Stimulated activated CD4-positive, alpha-beta T cell treated with anti-CD3 and anti-CD28 coated beads, Interleukin-4, amount 100 ng/mL, for 4 hours (primary cell): ENCODE measurements around the gene CPNE2.
A peak's percentile ranks its signal among the peaks of the same experiment; 100 is the strongest.
"Not testable (repeated sequence)": the region's sequence is repeated elsewhere in the genome, so short reads cannot be mapped to it uniquely, and the experiment has no call there.

ENCODE experiments used
- DNase-seq, 2 experiments: peaks; one replicate each; pipeline ENCODE4 v3.0.0-alpha.2; 2020

The CPNE2 gene

DNA sequence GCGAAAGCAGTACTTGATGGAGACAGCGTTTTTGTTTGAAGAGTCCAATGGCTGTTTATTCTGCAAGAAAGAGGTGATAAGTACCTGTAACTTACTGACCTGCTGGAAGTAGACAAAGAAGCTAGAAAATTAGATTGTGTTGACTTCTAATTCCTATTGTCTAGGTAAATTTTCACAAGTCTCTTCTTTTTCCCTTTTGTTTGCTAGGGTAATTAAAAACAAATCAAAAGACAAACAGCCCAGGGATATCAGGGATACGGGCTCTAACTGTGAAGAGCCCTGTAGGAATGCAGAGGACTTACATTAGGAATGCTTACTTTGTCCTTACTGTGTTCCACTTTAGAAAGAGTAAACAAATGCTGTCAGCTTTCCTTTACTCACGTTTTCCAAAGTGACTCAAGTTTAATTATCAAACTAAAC is 86.4 kb downstream of the CPNE2 start:
- DNase-seq = no peak

DNA sequence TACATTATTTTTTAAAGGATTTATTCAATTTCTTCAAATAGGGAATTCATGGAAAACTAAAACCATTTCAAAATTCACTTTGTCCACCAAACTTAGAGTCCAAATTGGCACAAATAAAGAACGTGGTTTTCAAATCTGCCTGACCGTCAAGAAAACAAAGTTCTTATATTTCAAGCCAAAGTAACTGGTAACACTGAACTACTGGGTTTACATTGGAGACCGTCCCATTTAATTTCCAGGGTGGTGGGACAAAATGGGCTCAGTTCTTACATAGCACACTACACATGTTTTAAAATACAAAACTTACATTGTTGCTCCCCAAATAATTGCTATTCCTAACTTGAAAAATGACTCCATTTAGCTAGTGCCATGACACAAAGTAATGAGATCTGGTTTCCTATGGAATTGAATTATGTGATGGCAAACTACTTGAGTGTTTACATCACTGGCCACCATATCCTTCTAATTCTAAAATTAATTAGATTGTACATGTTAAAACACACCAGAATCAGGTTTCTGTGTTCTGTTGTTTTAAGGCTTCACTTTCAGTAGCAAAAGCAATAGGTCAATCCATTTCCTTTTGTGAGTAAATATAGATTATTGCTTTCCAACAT is 86.9 kb downstream of the CPNE2 start:
- DNase-seq = no peak

DNA sequence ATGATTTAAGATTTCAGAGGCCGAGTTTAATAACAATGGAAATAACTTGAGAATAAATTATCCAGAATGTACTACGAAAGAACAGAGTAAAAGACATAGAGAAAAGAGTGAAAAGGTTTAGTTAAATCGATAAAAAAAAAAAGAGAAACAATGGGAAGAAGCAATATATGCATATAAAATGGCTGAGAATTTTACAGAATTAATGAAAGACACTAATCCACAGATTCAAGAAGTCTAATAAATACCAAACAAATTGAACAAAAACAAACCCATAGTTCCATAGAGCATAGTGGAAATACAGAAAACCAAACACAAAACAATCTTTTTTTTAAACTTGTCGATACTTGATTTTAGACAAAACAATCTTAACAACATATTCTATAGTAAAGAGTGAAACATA is 91.7 kb downstream of the CPNE2 start:
- no peak for DNase-seq

DNA sequence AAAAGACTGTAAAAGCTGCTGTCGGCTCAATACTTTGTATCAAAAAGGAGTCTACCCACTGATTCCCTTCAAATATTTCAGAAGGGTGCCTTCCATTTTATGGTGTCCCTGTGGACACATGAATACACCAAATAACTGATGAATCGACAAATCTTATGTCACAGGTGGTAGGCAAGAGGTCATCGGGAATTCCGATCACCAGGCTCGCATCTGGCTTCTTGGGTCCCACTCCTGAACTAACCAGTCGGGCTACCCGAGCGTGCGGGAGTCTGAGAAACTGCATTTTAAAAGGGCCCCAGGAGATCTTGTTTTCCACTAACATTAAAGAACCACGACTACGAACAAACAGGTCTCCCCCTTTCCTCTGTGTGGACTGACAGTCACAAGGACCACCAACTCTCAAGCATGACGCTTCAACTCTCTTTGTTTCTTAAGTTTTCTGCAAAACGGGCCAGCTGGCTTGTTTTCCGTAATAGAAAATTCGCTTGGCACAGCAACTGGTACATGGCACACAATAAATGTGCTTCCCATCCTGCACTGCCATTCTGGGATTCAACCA is 92.6 kb downstream of the CPNE2 start:
- DNase-seq = no peak

DNA sequence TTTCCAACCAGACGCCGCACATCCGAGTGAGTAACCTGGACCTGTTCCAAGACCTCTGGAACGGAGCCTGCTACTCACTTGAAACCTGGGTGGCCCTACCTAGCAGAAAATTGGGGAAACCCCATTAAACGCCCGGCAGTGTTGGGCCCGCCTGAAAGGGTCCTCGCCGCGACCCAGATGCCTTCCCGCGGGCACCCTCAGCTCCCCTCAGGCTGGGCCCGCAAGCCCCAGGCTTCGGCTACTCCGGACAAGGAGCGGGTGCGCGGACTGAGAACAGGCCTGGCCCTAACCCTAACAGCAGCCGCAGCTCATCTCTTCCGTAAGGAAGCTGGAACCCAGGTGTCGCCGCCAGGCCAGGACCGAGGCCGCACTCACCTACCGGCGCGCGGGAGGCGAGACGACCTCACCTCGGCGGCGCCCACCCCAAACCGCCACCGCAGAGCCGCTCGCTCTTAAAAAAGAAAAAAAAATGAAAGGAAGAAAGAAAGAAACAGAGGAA is 93.1 kb downstream of the CPNE2 start:
- DNase-seq = no peak

DNA sequence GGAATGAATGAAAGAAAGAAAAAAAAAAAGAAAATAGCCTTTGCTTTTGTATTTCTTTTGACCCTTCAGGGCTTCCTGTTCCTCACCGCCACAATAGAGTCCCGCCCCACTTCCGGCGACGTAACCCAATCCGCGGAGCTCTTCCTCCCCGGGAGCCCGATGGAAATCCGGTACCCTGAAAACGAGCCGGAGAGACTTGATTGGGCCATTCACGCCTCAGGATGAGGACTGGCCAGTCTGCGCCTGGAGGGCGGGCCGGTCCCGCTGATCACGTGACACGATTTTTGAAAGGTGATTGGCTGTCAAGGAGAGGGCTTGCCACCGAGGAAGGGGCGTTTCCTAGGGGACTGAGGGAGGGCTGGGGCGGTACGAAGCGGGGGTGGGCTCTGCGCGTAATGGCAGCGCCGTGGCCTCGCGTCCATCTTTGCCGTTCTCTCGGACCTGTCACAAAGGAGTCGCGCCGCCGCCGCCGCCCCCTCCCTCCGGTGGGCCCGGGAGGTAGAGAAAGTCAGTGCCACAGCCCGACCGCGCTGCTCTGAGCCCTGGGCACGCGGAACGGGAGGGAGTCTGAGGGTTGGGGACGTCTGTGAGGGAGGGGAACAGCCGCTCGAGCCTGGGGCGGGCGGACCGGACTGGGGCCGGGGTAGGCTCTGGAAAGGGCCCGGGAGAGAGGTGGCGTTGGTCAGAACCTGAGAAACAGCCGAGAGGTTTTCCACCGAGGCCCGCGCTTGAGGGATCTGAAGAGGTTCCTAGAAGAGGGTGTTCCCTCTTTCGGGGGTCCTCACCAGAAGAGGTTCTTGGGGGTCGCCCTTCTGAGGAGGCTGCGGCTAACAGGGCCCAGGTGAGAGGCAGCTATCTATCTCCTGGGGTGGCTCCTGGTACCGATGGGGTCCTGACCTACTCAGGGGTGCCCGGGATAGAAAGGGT is 93.8 kb downstream of the CPNE2 start, which contains the start of the genes PSME3IP1 and RSPRY1:
Gene PSME3IP1, minus strand, starts transcription at position 95 of the 927 bp plus-strand sequence. CDS start 12,185 bp downstream, outside the sequence.
Gene RSPRY1, plus strand, starts transcription at position 385 of the 927 bp plus-strand sequence. CDS start 18,330 bp downstream, outside the sequence.
- DNase-seq = peak; percentile 89 to 99

DNA sequence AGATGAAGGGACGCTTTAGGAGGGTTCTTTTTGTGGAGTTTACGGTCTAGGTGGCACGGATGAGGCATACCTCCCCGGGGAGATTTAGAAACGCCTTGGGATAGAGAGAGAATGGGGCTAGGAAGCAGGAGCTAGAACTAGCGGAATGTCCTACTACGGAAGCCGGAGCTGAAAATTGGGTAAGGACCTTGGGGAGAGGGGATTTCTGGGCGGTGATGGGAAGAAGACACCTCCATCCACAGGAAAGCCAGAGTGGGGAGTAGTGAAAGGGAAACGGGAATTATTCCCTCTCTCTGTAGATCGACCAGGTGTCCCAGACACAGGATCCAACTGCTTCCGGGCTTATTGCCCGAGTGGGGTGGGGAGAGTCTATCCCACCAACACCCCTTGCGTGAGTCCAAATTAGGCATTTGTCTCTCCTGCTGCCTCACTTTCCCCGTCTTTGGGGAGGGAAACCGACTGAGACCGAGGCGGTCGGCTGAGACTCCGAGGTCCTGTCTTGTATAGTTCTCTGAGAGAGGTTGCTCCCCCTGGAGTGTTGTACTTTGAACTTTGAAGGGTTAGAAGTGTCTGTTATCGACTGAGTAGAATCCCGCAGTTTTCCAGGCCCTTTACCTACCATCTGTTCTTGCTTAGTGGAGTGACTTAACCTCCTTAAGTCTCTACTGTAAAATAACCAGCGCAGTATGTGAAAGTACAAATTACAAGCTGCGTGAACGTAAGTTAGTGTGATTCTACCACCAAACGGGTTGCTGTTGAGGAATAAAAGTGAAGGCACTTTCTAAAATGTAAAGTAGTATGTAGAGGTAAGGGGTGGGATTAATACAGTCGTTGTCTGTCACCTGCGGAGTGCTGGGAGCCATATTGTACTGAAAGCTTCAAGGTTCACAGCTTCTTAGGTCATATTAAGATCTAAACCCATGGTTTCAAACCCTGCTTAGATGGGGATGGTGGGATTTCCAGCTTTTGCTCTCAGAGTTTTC is 94.8 kb downstream of the CPNE2 start:
- no peak for DNase-seq

DNA sequence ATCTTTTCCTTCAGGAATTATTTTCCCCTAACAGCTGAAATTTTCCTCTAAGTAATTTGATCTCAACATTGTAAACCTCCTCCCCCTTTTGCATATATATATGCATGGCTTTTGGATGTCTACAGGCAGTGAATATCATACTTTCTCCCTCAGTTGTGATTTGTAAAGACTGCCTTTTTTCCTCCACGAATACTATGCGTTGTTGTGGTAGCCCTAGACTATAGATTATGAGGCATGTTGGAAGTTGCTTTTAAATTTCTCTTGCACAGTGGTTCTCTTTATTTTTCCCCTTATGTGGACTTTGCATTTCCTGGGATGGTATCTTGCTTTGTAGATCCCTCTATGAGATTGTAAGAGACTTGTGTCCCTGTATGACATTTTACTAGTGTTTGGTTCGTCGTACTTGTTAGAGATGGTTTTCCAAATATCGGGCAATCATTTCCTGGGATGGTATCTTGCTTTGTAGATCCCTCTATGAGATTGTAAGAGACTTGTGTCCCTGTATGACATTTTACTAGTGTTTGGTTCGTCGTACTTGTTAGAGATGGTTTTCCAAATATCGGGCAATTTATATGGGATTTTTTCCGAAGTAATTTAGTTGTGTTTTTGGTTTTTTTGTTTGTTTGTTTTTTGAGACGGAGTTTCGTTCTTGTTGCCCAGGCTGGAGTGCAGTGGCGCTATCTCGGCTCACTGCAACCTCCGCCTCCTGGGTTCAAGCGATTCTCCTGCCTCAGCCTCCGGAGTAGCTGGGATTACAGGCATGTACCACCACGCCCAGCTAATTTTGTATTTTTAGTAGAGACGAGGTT is 95.7 kb downstream of the CPNE2 start:
- not testable (repeated sequence) for DNase-seq

DNA sequence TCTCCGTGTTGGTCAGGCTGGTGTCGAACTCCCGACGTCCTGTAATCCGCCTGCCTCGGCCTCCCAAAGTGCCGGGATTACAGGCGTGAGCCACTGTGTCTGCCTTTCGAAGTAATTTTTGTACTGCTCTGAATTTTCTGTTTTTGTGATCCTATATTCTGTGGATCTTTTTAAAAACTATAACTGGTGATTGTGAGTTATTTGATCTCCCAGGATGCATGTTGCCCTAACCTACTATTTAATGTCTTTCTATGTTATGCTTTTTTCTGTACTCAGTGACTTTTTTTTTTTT is 96.3 kb downstream of the CPNE2 start:
- no peak for DNase-seq

DNA sequence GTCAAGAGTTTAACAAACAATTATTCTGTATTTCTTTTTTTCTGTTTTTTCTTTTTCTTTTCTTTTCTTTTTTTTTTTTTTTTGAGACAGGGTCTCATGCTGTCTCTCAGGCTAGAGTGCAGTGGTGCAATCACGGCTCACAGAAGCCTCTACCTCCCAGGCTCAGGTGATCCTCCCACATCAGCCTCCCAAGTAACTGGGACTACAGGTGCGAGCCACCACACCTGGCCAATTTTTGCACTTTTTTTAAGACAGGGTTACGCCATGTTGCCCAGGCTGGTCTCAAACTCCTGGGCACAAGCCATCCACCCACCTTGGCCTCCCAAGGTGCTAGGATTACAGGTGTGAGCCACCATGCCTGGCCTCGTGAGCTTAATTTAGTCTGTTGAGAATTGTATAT is 97.1 kb downstream of the CPNE2 start:
- not testable (repeated sequence) for DNase-seq

DNA sequence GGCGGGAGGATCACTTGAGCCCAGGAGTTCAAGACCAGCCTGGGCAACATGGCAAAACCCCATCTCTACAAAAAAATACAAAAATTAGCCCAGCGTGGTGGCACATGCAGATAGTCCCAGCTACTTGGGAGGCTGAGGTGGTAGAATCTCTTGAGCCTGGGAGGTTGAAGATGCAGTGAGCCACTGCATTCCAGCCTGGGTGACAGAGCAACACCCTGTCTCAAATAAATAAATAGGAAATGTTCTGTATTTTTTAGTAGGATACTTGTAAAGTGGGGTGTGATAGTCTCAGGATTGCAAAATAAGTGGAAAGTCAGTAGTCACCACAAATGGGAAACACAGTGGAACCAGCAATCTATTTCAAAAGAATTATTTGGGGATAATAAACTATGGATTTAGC is 97.8 kb downstream of the CPNE2 start:
- no peak for DNase-seq

DNA sequence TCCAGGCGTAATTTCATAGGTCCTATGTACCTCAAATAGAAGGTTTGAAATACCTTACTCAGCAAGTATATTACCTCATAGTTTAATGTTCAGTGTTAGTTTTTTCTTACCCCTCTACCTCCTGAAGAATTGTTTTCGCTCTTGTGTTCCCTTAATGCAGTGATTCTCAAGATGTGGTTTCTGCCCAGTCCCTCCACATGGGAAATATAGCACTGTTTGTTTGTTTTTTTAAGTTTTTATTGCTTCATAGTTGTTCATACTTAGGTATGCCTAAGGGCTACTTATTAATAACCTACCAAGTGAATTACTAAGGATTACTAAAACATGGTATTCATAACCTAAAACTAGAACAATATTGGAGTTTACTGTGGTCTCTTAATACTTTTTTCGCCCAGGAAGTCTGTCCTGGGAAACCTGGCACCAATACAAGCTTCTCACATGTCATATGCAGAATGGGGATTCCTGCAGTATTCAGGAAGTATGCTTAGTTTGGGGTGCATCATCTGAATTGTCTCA is 98.7 kb downstream of the CPNE2 start:
- DNase-seq = no peak

DNA sequence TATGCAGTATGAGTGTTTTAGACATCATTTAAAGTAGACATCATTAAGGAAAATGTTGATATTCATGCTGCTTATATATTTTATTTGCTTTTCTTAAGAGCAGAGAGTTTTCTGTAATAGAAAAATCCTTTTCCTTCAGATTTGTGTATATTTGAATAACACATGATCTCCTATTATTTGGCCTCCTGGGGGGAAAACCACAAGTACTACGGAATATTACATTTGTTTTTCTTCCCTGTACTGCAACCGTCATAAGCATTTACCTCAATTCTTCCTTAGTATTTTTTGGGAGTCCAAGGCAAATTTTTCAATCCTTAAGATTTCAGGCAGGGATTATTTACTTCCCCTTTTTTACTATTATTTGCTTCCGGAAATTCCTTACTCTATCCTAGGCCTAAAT is 99.8 kb downstream of the CPNE2 start:
- no peak for DNase-seq

DNA sequence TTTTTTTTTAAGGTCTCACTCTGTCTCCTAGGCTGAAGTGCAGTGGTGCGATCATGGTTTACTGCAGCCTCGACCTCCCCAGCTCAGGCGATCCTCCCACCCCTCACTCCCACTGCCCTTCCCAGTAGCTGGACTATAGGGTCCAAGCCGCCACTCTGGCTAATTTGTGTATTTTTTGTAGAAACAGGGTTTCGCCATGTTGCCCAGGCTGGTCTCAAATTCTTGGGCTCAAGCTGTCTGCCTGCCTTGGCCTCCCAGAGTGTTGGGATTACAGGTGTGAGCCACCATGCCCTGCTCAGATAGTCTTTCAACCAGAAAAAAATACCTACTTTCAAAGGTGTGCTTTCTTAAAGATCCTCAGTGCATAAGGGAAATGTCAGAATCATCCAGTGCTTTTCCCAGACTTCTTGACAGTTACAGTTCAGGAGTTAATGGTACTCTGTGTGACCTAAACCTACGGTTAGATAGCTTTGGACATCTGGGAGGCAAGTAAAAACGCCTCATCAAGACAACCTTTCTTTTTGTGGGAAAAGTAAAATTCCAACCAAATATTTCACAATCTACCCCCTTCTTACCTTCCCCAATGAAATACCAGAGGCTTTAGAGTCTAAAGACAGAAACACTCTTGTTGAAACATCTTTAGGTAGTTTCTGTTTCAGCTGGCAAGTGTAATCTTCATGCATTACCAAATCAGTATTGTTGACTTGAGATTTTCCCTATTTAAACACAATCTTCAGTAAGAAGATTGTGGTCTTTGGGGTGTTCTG is 100.5 kb downstream of the CPNE2 start:
- no peak for DNase-seq

DNA sequence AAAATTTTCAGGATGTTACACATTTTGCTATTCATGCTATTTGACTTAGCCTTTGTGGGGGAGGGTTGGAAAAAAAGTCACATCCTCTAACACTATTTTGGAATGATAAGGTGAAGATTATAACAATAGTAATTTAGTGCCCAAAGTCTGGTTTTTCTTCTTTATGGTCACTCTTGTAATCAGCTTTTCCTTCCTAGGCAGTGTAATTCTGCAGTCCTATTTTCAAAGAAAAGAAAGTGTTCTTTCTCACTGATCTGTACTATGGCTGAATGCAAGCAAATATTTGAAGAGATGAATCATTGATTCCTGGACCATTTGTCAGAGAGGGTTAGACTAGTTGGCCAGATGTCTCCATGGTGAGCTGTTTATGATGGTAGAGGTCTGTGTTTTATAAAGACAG is 102.1 kb downstream of the CPNE2 start:
- no peak for DNase-seq

DNA sequence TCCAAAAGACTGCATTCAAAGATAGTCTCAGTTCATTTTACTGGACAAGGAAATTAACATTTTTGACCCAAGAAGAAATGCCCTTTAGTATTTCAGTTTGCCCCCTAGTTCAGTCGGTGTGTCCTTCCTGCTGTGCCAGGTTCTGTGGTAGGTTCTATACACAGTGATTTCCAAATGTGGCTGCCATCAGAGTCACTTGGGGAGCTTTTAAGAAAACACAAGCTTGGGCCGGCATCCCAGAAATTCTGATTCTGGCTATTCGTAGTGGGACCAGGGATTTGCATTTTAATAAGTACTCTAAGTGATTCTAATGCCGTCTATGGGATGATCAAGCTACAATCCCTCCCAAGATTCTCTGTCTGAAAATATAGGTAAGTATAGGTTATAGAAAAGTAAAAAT is 103.9 kb downstream of the CPNE2 start:
- no peak for DNase-seq

DNA sequence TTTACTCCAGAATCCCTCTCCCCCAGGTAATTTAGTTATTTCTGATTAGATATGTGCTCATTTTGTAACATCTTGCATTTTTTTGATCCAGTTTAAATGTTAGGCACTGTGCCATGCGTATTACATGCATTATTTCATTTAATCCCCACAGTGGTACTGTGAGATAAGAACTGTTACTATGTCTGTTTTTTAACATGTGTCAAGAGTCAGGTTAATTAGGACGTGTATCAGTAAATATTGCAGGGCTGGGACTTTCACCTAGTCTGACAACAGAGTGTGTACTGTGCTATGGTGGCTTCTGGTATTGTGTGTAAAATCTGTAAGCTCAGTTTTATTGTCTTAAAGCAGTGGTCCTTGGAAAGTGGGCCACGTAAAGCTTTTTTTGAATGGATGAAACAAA is 104.4 kb downstream of the CPNE2 start:
- DNase-seq = no peak
